SHP77 treated with DMSO at 0.1 percent for 48 hours (cell line): Measurements from ENCODE around the gene PAX6.
"Not testable (repeated sequence)": the region's sequence is repeated elsewhere in the genome, so short reads cannot be mapped to it uniquely, and the experiment has no call there.

ENCODE experiments used
- DNase-seq: peaks from one replicate; lab custom pipeline; 2025; lab: John Stamatoyannopoulos, UW

Gene PAX6

GRCh38 chr11:31767066-31767465 lies 44.1 kb downstream of the PAX6 start:
- DNase-seq: no peak

GRCh38 chr11:31764766-31765165 lies 46.4 kb downstream of the PAX6 start:
- no peak for DNase-seq

GRCh38 chr11:31764261-31764660 lies 46.9 kb downstream of the PAX6 start:
- DNase-seq: no peak

- DNase-seq: no peak
These were observed 47.8 kb downstream of the PAX6 start for GRCh38 chr11:31763296-31763695.

GRCh38 chr11:31761636-31762035 lies 49.5 kb downstream of the PAX6 start:
- no peak for DNase-seq

GRCh38 chr11:31757260-31757835 lies 53.8 kb downstream of the PAX6 start:
- no peak for DNase-seq

- DNase-seq: no peak
These were observed 63.5 kb downstream of the PAX6 start for GRCh38 chr11:31747581-31747980.

GRCh38 chr11:31740731-31741368 lies 70.3 kb downstream of the PAX6 start:
- DNase-seq: not testable (repeated sequence)

GRCh38 chr11:31740131-31740530 lies 71.0 kb downstream of the PAX6 start:
- no peak for DNase-seq
